ENCODE results near the gene CEP128. TPM values are rescaled to one million over a fixed set of nuclear protein-coding genes. Genes with fewer than 3 reads are reported as not detected.

The CEP128 gene
- total RNA-seq, 1 donor = 5.4 TPM

GRCh38 chr14:80781972-80782367 lies 159.6 kb downstream of the CEP128 start:
- Histone ChIP-seq H3K4me1 (ENCODE audit: insufficient read depth, low read length) (no peaks in the 10 kb centered on the region), H2AFZ (ENCODE audit: low read length) (no peak overlapping the region), H3K27me3 (ENCODE audit: insufficient read depth, low read length) (no peaks in the 10 kb centered on the region), H3K36me3 (ENCODE audit: insufficient read depth, low read length) (no peaks in the 10 kb centered on the region), H3K27ac (ENCODE audit: low read depth, low read length) (no peak overlapping the region), H3K9me3 (ENCODE audit: low read depth, low read length) (no peaks in the 10 kb centered on the region), H3K4me2 (ENCODE audit: insufficient read depth, low read length) (no peak overlapping the region), H4K20me1 (ENCODE audit: insufficient read depth, low read length) (no peaks in the 10 kb centered on the region), H3K4me3 (ENCODE audit: insufficient read depth, low read length) (no peak overlapping the region), H3K79me2 (ENCODE audit: insufficient read depth, low read length) (no peaks in the 10 kb centered on the region)
- TF ChIP-seq CTCF (IDR thresholded peaks at IDR 0.05; ENCODE audit: extremely low read depth, low read depth, low read length) = no peak
- DNase-seq (ENCODE audit: insufficient read length, low spot score, missing footprints) = no peak

GRCh38 chr14:80780500-80780899 lies 161.0 kb downstream of the CEP128 start:
- Histone ChIP-seq H2AFZ (ENCODE audit: low read length) (no peak overlapping the region), H3K4me3 (ENCODE audit: insufficient read depth, low read length) (no peak overlapping the region), H3K4me2 (ENCODE audit: insufficient read depth, low read length) (no peak overlapping the region), H4K20me1 (ENCODE audit: insufficient read depth, low read length) (no peaks in the 10 kb centered on the region), H3K9me3 (ENCODE audit: low read depth, low read length) (no peaks in the 10 kb centered on the region), H3K27ac (ENCODE audit: low read depth, low read length) (no peak overlapping the region), H3K4me1 (ENCODE audit: insufficient read depth, low read length) (no peaks in the 10 kb centered on the region), H3K27me3 (ENCODE audit: insufficient read depth, low read length) (no peaks in the 10 kb centered on the region), H3K36me3 (ENCODE audit: insufficient read depth, low read length) (no peaks in the 10 kb centered on the region), H3K79me2 (ENCODE audit: insufficient read depth, low read length) (no peaks in the 10 kb centered on the region)
- no peak for TF ChIP-seq CTCF (IDR thresholded peaks at IDR 0.05; ENCODE audit: extremely low read depth, low read depth, low read length)
- DNase-seq (ENCODE audit: insufficient read length, low spot score, missing footprints) = no peak

- Histone ChIP-seq H4K20me1 (ENCODE audit: insufficient read depth, low read length) (no peaks in the 10 kb centered on the region), H3K9me3 (ENCODE audit: low read depth, low read length) (no peaks in the 10 kb centered on the region), H3K36me3 (ENCODE audit: insufficient read depth, low read length) (no peaks in the 10 kb centered on the region), H3K4me1 (ENCODE audit: insufficient read depth, low read length) (no peaks in the 10 kb centered on the region), H3K4me2 (ENCODE audit: insufficient read depth, low read length) (no peak overlapping the region), H3K27me3 (ENCODE audit: insufficient read depth, low read length) (no peaks in the 10 kb centered on the region), H3K79me2 (ENCODE audit: insufficient read depth, low read length) (no peaks in the 10 kb centered on the region), H3K27ac (ENCODE audit: low read depth, low read length) (no peak overlapping the region), H2AFZ (ENCODE audit: low read length) (no peak overlapping the region), H3K4me3 (ENCODE audit: insufficient read depth, low read length) (no peak overlapping the region)
- no peak for TF ChIP-seq CTCF (IDR thresholded peaks at IDR 0.05; ENCODE audit: extremely low read depth, low read depth, low read length)
- DNase-seq (ENCODE audit: insufficient read length, low spot score, missing footprints) = no peak
Measured at GRCh38 chr14:80776657-80777056, 164.9 kb downstream of the CEP128 start.

GRCh38 chr14:80776186-80776585 lies 165.4 kb downstream of the CEP128 start:
- H3K27ac ChIP-seq (ENCODE audit: low read depth, low read length) = no peak overlapping the region
- no peak for DNase-seq (ENCODE audit: insufficient read length, low spot score, missing footprints)

More at GRCh38 chr14:80776186-80776585, 165.4 kb downstream of the CEP128 start:
- H3K36me3 ChIP-seq (ENCODE audit: insufficient read depth, low read length) = no peaks in the 10 kb centered on the region
- no peak overlapping the region for H3K4me2 ChIP-seq (ENCODE audit: insufficient read depth, low read length)
- TF ChIP-seq CTCF (IDR thresholded peaks at IDR 0.05; ENCODE audit: extremely low read depth, low read depth, low read length) = no peak
- H4K20me1 ChIP-seq (ENCODE audit: insufficient read depth, low read length) = no peaks in the 10 kb centered on the region
- no peaks in the 10 kb centered on the region for H3K27me3 ChIP-seq (ENCODE audit: insufficient read depth, low read length)
- no peak overlapping the region for H2AFZ ChIP-seq (ENCODE audit: low read length)
- no peaks in the 10 kb centered on the region for H3K4me1 ChIP-seq (ENCODE audit: insufficient read depth, low read length)
- no peaks in the 10 kb centered on the region for H3K79me2 ChIP-seq (ENCODE audit: insufficient read depth, low read length)
- H3K9me3 ChIP-seq (ENCODE audit: low read depth, low read length) = no peaks in the 10 kb centered on the region
- no peak overlapping the region for H3K4me3 ChIP-seq (ENCODE audit: insufficient read depth, low read length)
